Calu3 (cell line): Measurements from ENCODE around the gene RPP40. TPM values are rescaled to one million over a fixed set of nuclear protein-coding genes. Genes with fewer than 3 reads are reported as not detected.
A peak's percentile ranks its signal among the peaks of the same experiment; 100 is the strongest.

Source experiments
- BruUV-seq: library from RNA; stranded (reverse); fragments of 400-500 nt; replicated peaks from 2 replicates; lab custom pipeline; 2021; lab: Mats Ljungman, UMichigan
- CTCF ChIA-PET: fragments of 300-600 bp; sonication (Branson Sonifier 250); formaldehyde crosslinking; loops from one replicate; lab custom pipeline; 2022; ENCODE audit warnings: antibody characterized with exemption; lab: Charles Lee
- DNase-seq: peaks from one replicate; pipeline ENCODE4 v3.0.0; 2022
- H3K27ac Mint-ChIP-seq: one replicate; pipeline ENCODE4 v1.8.0; 2022; ENCODE audit warnings: mixed read lengths; ENCODE audit not compliant: unreplicated experiment
- H3K27me3 Mint-ChIP-seq: one replicate; pipeline ENCODE4 v1.8.0; 2022; ENCODE audit warnings: mixed read lengths; ENCODE audit not compliant: unreplicated experiment
- H3K36me3 Mint-ChIP-seq: one replicate; pipeline ENCODE4 v1.8.0; 2022; ENCODE audit warnings: mild to moderate bottlenecking, moderate library complexity, mixed read lengths; ENCODE audit not compliant: insufficient read depth, unreplicated experiment
- H3K4me1 Mint-ChIP-seq: one replicate; pipeline ENCODE4 v1.8.0; 2022; ENCODE audit warnings: mild to moderate bottlenecking, low read depth, mixed read lengths; ENCODE audit not compliant: unreplicated experiment
- H3K4me3 Mint-ChIP-seq: one replicate; pipeline ENCODE4 v1.8.0; 2022; ENCODE audit warnings: mild to moderate bottlenecking, low read depth, moderate library complexity, mixed read lengths; ENCODE audit not compliant: unreplicated experiment
- H3K9me3 Mint-ChIP-seq: one replicate; pipeline ENCODE4 v1.8.0; 2022; ENCODE audit warnings: low read depth, mixed read lengths; ENCODE audit not compliant: unreplicated experiment
- intact Hi-C: fragments of 100-400 bp; cut with micrococcal nuclease; formaldehyde crosslinking; loops from one replicate; pipeline ENCODE4 v1.10.0; 2022; ENCODE audit not compliant: unreplicated experiment
- total RNA-seq: library from RNA; stranded (reverse); gene quantifications from 2 replicates; pipeline ENCODE4 v1.2.3, GENCODE V29; 2022
- TF ChIP-seq, protein P1 (sequence below): fragments of 200-600 bp; IDR thresholded peaks from one replicate; pipeline ENCODE4 v1.8.0; 2022; ENCODE audit warnings: antibody characterized with exemption; ENCODE audit not compliant: unreplicated experiment

Gene RPP40
- total RNA-seq, 1 experiment from 2014 or later = 11.1 TPM

DNA sequence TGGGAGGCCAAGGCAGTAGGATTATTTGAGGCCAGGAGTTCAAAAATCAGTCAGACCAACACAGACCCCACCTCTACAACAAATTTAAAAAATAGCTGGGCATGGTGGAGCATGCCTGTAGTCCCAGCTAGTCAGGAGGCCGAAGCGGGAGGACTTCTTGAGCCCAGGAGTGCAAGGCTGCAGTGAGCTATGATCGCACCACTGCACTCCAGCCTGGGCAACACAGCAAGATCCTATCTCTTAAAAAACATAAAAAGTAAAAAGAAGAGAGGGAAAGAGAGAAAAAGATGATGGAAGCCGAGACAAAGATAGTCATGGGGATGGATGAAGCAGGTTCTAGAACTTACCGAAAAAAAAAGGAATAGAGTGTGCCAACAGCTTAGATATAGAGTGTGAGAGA lies 25.8 kb upstream of the RPP40 start:
- H3K9me3 Mint-ChIP-seq = no peaks in the 10 kb centered on the region
- intact Hi-C loops = no loop called here
- DNase-seq = no peak

DNA sequence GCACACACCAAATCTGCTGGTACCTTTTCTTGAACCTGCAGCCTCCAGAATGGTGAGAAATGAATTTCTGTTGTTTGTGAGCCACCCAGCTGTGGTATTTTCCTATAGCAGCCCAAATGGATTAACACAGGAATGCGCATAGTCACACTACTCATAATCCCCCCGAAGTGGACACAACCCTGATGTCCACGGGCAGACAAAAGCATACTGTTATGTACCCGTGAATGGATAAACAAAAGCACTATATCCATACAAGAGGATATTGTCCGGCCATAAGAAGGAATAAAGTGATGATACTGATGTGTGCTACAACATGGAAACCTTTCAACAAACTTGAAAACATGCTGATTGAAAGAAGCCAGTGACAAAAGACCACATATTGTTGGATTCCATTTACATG lies 25.1 kb upstream of the RPP40 start:
- intact Hi-C loops = no loop called here
- H3K27me3 Mint-ChIP-seq = no peaks in the 10 kb centered on the region
- no peak for DNase-seq
- H3K4me3 Mint-ChIP-seq = no peak overlapping the region
- peaks cover 16% of the 10 kb centered on the region for H3K4me1 Mint-ChIP-seq
- peaks cover 7% of the 10 kb centered on the region for H3K36me3 Mint-ChIP-seq
- TF ChIP-seq, protein P1, sequence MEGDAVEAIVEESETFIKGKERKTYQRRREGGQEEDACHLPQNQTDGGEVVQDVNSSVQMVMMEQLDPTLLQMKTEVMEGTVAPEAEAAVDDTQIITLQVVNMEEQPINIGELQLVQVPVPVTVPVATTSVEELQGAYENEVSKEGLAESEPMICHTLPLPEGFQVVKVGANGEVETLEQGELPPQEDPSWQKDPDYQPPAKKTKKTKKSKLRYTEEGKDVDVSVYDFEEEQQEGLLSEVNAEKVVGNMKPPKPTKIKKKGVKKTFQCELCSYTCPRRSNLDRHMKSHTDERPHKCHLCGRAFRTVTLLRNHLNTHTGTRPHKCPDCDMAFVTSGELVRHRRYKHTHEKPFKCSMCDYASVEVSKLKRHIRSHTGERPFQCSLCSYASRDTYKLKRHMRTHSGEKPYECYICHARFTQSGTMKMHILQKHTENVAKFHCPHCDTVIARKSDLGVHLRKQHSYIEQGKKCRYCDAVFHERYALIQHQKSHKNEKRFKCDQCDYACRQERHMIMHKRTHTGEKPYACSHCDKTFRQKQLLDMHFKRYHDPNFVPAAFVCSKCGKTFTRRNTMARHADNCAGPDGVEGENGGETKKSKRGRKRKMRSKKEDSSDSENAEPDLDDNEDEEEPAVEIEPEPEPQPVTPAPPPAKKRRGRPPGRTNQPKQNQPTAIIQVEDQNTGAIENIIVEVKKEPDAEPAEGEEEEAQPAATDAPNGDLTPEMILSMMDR = no peak
- no peak overlapping the region for H3K27ac Mint-ChIP-seq
- CTCF ChIA-PET = no interaction called here
- no peaks in the 10 kb centered on the region for H3K9me3 Mint-ChIP-seq
- BruUV-seq = no TSS peak

More for the DNA sequence above, 25.8 kb upstream of the RPP40 start:
- Mint-ChIP-seq H3K27ac (no peak overlapping the region), H3K36me3 (peaks cover 7% of the 10 kb centered on the region), H3K4me1 (peaks cover 17% of the 10 kb centered on the region), H3K27me3 (no peaks in the 10 kb centered on the region), H3K4me3 (no peak overlapping the region)
- no TSS peak for BruUV-seq
- CTCF ChIA-PET = no interaction called here
- TF ChIP-seq, protein P1 = no peak

DNA sequence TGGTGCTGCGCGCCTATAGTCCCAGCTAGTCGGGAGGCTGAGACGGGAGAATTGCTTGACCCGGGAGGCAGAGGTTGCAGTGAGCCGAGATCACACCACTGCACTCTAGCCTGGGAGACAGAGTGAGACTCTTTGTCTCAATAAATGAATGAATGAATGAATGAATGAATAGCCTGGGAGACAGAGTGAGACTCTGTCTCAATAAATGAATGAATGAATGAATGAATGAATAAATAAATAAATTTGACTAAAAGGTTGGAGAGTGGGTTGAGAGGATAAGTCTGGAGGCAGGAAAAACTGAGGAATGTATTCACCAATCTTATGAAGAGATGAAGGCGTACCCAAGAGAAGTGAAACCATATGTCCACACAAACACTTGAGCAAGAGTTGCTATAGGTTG lies 24.5 kb upstream of the RPP40 start:
- H3K27ac Mint-ChIP-seq = no peak overlapping the region
- intact Hi-C loops = no loop called here
- BruUV-seq = no TSS peak
- H3K36me3 Mint-ChIP-seq = peaks cover 7% of the 10 kb centered on the region
- TF ChIP-seq, protein P1 = no peak
- peaks cover 9% of the 10 kb centered on the region for H3K4me1 Mint-ChIP-seq
- no peak for DNase-seq
- no peaks in the 10 kb centered on the region for H3K27me3 Mint-ChIP-seq
- no peak overlapping the region for H3K4me3 Mint-ChIP-seq
- H3K9me3 Mint-ChIP-seq = no peaks in the 10 kb centered on the region
- CTCF ChIA-PET = no interaction called here

DNA sequence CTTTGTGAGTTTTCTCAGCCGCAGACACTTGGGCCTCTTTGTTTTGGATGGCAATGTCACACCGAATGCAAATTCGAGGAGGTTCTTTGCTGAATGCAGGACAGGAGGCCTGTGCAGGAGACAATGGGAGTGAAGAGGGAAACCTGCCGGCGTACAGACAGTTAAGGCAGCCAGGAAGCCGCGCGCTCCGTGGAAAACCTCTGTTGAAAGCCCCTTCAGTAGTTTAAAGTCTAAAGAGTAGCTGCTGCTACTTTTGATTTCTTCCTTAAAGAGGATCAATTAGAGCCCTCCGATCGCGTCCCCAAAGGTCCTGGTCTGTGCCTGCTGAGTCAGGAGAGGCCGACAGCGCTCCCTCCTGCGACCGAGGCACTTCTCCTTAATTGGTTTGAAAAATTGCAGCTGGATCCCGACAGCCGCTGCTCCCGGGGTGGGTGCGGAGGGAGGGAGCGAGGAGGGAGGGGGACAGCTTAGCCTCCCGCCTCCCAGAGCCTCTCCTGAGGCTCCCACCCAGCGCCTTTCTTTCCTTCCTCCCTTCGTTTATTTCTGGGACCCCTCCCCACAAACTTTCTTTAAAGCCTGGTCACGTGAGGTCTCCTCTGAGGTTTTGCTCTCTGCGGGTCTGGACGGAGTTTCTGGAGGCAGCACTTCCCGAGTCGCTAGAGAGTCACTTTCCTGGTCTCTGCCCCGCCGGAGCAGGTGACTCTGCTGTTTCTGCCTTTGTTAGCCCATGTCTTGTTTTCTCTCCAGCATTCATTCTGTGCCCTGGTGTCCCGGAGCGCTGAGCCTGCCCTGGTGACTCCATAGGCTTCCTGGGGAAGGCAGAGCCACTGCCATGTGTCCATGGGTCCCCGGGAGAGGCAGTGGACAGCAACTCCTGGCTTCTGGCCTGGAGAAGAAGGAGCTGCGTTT lies 22.3 kb upstream of the RPP40 start:
- peaks cover 7% of the 10 kb centered on the region for H3K36me3 Mint-ChIP-seq
- no peaks in the 10 kb centered on the region for H3K27me3 Mint-ChIP-seq
- peak; percentile 23 for DNase-seq
- H3K27ac Mint-ChIP-seq = peak overlapping the region; percentile 89
- H3K4me1 Mint-ChIP-seq = peaks cover 7% of the 10 kb centered on the region
- peak overlapping the region; percentile 87 for H3K4me3 Mint-ChIP-seq
- intact Hi-C loops = no loop called here
- CTCF ChIA-PET = no interaction called here
- TF ChIP-seq, protein P1 = no peak
- BruUV-seq = no TSS peak
- H3K9me3 Mint-ChIP-seq = no peaks in the 10 kb centered on the region
